ENCODE data around the gene QSOX2. TPM values are rescaled to one million over a fixed set of nuclear protein-coding genes. Genes with fewer than 3 reads are reported as not detected.

QSOX2 gene
- total RNA-seq, 1 experiment from 2014 or later = 9.9 TPM

DNA sequence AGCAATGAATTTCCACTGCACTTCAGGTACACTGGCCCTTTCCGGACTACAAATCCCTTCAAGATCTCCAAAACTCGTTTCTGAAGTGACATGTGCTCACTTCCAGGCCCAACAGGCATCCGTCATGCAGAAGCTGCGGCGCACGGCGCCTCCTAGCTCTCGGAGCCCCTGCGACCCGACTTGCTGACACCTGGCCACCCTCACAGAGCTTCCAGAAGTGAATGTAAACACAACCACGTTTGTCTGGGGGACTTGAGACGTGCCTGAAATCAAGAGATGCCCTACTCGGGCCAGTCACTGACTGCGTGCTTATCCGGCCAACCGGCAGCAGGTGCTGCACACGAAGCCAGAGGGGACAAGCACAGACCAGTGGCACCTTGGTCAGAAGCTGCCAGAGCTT lies 35.8 kb downstream of the QSOX2 start:
- Histone ChIP-seq H4K20me1 (ENCODE audit: low read length) (no peaks in the 10 kb centered on the region), H3K36me3 (ENCODE audit: low read depth, low read length) (peaks cover 13% of the 10 kb centered on the region), H3K9me3 (ENCODE audit: low read length) (no peaks in the 10 kb centered on the region), H3K4me2 (ENCODE audit: low read length) (no peak overlapping the region), H2AFZ (ENCODE audit: low read length) (no peak overlapping the region), H3K4me1 (ENCODE audit: insufficient read depth, low read length) (no peaks in the 10 kb centered on the region), H3K9me2 (replicated peaks; ENCODE audit: low read length) (no peaks in the 10 kb centered on the region), H3F3A (ENCODE audit: low read length, unreplicated experiment) (no peaks in the 10 kb centered on the region), H3K4me3 (ENCODE audit: low read length) (no peak overlapping the region), H3K79me2 (ENCODE audit: low read length) (no peaks in the 10 kb centered on the region), H3K9ac (ENCODE audit: low read length) (no peak overlapping the region), H3K27ac (ENCODE audit: low read length) (no peak overlapping the region), H3K27me3 (ENCODE audit: low read length) (no peaks in the 10 kb centered on the region)
- POLR2A ChIA-PET (ENCODE audit: unreplicated experiment) = no interaction called here
- CTCF ChIA-PET = no interaction called here
- no TSS peak for BruUV-seq (replicated peaks)
- no peak for DNase-seq
- TF ChIP-seq, protein P1, sequence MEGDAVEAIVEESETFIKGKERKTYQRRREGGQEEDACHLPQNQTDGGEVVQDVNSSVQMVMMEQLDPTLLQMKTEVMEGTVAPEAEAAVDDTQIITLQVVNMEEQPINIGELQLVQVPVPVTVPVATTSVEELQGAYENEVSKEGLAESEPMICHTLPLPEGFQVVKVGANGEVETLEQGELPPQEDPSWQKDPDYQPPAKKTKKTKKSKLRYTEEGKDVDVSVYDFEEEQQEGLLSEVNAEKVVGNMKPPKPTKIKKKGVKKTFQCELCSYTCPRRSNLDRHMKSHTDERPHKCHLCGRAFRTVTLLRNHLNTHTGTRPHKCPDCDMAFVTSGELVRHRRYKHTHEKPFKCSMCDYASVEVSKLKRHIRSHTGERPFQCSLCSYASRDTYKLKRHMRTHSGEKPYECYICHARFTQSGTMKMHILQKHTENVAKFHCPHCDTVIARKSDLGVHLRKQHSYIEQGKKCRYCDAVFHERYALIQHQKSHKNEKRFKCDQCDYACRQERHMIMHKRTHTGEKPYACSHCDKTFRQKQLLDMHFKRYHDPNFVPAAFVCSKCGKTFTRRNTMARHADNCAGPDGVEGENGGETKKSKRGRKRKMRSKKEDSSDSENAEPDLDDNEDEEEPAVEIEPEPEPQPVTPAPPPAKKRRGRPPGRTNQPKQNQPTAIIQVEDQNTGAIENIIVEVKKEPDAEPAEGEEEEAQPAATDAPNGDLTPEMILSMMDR (conservative IDR thresholded peaks at IDR 0.05; ENCODE audit: low read depth, low read length) = no peak
- TF ChIP-seq EZH2phosphoT487 (IDR thresholded peaks at IDR 0.05; ENCODE audit: borderline replicate concordance, low read length) (no peak), EZH2 (IDR thresholded peaks at IDR 0.05; ENCODE audit: low read length, unreplicated experiment) (no peak)
- ATAC-seq = no peak
- intact Hi-C loops (cut with micrococcal nuclease) = no loop called here

DNA sequence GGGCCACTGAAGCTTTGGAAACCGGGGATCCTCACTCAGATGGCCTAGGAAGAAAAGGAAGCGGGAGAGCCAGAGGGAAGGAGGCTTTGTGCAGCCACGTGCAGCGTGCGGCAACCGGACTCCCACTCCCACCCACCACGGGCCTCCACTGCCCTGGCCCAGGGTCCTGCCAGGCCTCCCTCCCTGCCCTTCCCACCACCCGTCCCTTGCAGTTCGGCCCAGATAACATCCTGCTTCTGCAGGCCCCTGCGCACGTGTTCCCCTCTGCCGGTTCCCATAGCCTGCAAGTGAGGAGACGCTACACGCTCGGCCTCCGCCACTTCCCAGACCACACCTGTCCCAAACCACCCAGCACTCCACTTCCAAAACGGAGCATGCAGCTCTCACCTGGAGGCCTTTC lies 36.4 kb downstream of the QSOX2 start:
- Histone ChIP-seq H2AFZ (ENCODE audit: low read length) (no peak overlapping the region), H3K27ac (ENCODE audit: low read length) (no peak overlapping the region), H3K9me2 (replicated peaks; ENCODE audit: low read length) (no peaks in the 10 kb centered on the region), H3K36me3 (ENCODE audit: low read depth, low read length) (peaks cover 8% of the 10 kb centered on the region), H3F3A (ENCODE audit: low read length, unreplicated experiment) (no peaks in the 10 kb centered on the region), H3K9ac (ENCODE audit: low read length) (no peak overlapping the region), H3K27me3 (ENCODE audit: low read length) (no peaks in the 10 kb centered on the region), H3K79me2 (ENCODE audit: low read length) (no peaks in the 10 kb centered on the region), H3K4me1 (ENCODE audit: insufficient read depth, low read length) (no peaks in the 10 kb centered on the region), H4K20me1 (ENCODE audit: low read length) (no peaks in the 10 kb centered on the region), H3K4me2 (ENCODE audit: low read length) (no peak overlapping the region), H3K4me3 (ENCODE audit: low read length) (no peak overlapping the region), H3K9me3 (ENCODE audit: low read length) (no peaks in the 10 kb centered on the region)
- no peak for ATAC-seq
- TF ChIP-seq EZH2phosphoT487 (IDR thresholded peaks at IDR 0.05; ENCODE audit: borderline replicate concordance, low read length) = no peak
- TF ChIP-seq, protein P1 (conservative IDR thresholded peaks at IDR 0.05; ENCODE audit: low read depth, low read length) = no peak
- no peak for TF ChIP-seq EZH2 (IDR thresholded peaks at IDR 0.05; ENCODE audit: low read length, unreplicated experiment)
- no TSS peak for BruUV-seq (replicated peaks)
- POLR2A ChIA-PET (ENCODE audit: unreplicated experiment) = no interaction called here
- CTCF ChIA-PET = no interaction called here
- DNase-seq = no peak
- intact Hi-C loops (cut with micrococcal nuclease) = no loop called here

DNA sequence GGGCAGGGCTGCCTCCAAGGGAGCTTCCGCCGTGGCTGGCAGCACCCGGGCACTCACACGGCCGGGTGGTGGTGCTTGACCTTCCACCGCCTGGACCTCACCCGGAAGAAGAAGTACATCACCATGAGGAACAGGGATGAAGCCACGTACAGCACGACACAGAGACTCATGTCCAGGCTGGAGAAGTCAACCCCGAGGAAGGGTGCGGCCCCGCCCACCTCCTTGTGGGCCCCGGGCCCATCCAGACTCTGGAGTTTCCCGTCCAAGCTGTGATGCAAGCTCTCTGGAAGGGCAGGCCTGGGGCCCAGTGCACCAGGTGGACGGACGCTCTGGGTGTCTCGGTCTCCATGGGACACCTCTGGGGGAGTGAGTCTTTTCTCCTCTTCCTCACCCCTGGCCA lies 36.9 kb downstream of the QSOX2 start:
- H3K27ac ChIP-seq (ENCODE audit: low read length) = no peak overlapping the region
- H4K20me1 ChIP-seq (ENCODE audit: low read length) = no peaks in the 10 kb centered on the region
- no peak for ATAC-seq
- no peak overlapping the region for H2AFZ ChIP-seq (ENCODE audit: low read length)
- 0 out of 2 replicates have a peak, but pooled peaks cover 2% of the 10 kb centered on the region for H3K36me3 ChIP-seq (ENCODE audit: low read depth, low read length)
- no peaks in the 10 kb centered on the region for H3K4me1 ChIP-seq (ENCODE audit: insufficient read depth, low read length)
- DNase-seq = no peak
- peaks cover 5% of the 10 kb centered on the region for H3K27me3 ChIP-seq (ENCODE audit: low read length)
- ChIA-PET CTCF (no interaction called here), POLR2A (ENCODE audit: unreplicated experiment) (no interaction called here)
- BruUV-seq (replicated peaks) = no TSS peak
- TF ChIP-seq, protein P1 (conservative IDR thresholded peaks at IDR 0.05; ENCODE audit: low read depth, low read length) = no peak
- TF ChIP-seq EZH2phosphoT487 (IDR thresholded peaks at IDR 0.05; ENCODE audit: borderline replicate concordance, low read length) (no peak), EZH2 (IDR thresholded peaks at IDR 0.05; ENCODE audit: low read length, unreplicated experiment) (no peak)
- H3K9me2 ChIP-seq (replicated peaks; ENCODE audit: low read length) = no peaks in the 10 kb centered on the region
- H3F3A ChIP-seq (ENCODE audit: low read length, unreplicated experiment) = no peaks in the 10 kb centered on the region
- H3K9me3 ChIP-seq (ENCODE audit: low read length) = no peaks in the 10 kb centered on the region
- intact Hi-C loops (cut with micrococcal nuclease) = no loop called here
- no peak overlapping the region for H3K4me2 ChIP-seq (ENCODE audit: low read length)
- no peaks in the 10 kb centered on the region for H3K79me2 ChIP-seq (ENCODE audit: low read length)
- no peak overlapping the region for H3K9ac ChIP-seq (ENCODE audit: low read length)
- H3K4me3 ChIP-seq (ENCODE audit: low read length) = no peak overlapping the region

Data from PC-3 (cell line).